Keratinocyte (primary cell): Measurements from ENCODE around the gene CACNA1H.

Experiments
- EZH2 ChIP-seq: IDR thresholded peaks from one replicate; pipeline ENCODE4 v1.6.1; 2012; ENCODE audit warnings: inconsistent platforms, mild to moderate bottlenecking, low read length, moderate library complexity
- TF ChIP-seq, protein P1 (sequence below), 3 experiments: IDR thresholded peaks in 1 of 3; conservative IDR thresholded peaks in 1 of 3; optimal IDR thresholded peaks in 1 of 3; 2 replicates in 2 of 3; 3 replicates in 1 of 3; pipeline versions ENCODE3 to v1.5.1; 2011; ENCODE audit warnings: low read length in 3 of 3, mild to moderate bottlenecking in 3 of 3, moderate library complexity in 2 of 3, control low read depth in 1 of 3, inconsistent platforms in 1 of 3; ENCODE audit not compliant: insufficient read depth in 2 of 3; ENCODE audit errors: extremely low read depth in 1 of 3

- TF ChIP-seq, protein P1, sequence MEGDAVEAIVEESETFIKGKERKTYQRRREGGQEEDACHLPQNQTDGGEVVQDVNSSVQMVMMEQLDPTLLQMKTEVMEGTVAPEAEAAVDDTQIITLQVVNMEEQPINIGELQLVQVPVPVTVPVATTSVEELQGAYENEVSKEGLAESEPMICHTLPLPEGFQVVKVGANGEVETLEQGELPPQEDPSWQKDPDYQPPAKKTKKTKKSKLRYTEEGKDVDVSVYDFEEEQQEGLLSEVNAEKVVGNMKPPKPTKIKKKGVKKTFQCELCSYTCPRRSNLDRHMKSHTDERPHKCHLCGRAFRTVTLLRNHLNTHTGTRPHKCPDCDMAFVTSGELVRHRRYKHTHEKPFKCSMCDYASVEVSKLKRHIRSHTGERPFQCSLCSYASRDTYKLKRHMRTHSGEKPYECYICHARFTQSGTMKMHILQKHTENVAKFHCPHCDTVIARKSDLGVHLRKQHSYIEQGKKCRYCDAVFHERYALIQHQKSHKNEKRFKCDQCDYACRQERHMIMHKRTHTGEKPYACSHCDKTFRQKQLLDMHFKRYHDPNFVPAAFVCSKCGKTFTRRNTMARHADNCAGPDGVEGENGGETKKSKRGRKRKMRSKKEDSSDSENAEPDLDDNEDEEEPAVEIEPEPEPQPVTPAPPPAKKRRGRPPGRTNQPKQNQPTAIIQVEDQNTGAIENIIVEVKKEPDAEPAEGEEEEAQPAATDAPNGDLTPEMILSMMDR (optimal IDR thresholded peaks at IDR 0.05 in 1 of 3, IDR thresholded peaks at IDR 0.05 in 1 of 3, conservative IDR thresholded peaks at IDR 0.05 in 1 of 3; ENCODE audit: extremely low read depth in 1 of 3, insufficient read depth in 2 of 3, low read length in 3 of 3): no peak
- TF ChIP-seq EZH2: no peak
Observed at GRCh38 chr16:1119766-1120576, 32.9 kb upstream of the CACNA1H start.
